B cell (primary cell): ENCODE results near the gene PDZD4. TPM values are rescaled to one million over a fixed set of nuclear protein-coding genes. Genes with fewer than 3 reads are reported as not detected.

Experiments
- ATAC-seq: fragments of 200-7000 bp; cut with Tn5 transposase; one replicate; pipeline ENCODE4 v1.10.0; 2021; ENCODE audit warnings: low read depth, mild to moderate bottlenecking, moderate number of reproducible peaks, moderate library complexity
- CTCF ChIA-PET: fragments of 350-600 bp; sonication (Branson Sonifier 250); formaldehyde crosslinking; loops from one replicate; lab custom pipeline; 2021; ENCODE audit warnings: antibody characterized with exemption, inconsistent platforms; lab: Charles Lee
- POLR2A ChIA-PET: fragments of 350-600 bp; sonication (Branson Sonifier 250); formaldehyde crosslinking; loops from one replicate; lab custom pipeline; 2021; ENCODE audit warnings: antibody characterized with exemption; lab: Charles Lee
- DNase-seq: peaks from one replicate; pipeline ENCODE4 v3.0.0; 2013
- H2AFZ ChIP-seq: 2 replicates; pipeline ENCODE4 v1.6.1; 2012; ENCODE audit warnings: mild to moderate bottlenecking, low read depth, low read length; ENCODE audit not compliant: insufficient read depth, poor library complexity, severe bottlenecking
- H3K27ac ChIP-seq, 2 donors: 1 replicate in 1 of 2; 2 replicates in 1 of 2; pipeline ENCODE4 v1.5.1; 2012 to 2013; ENCODE audit warnings: low read length in 2 of 2, mild to moderate bottlenecking in 2 of 2, moderate library complexity in 1 of 2
- H3K27me3 ChIP-seq, 4 experiments: fragments of 200-600 bp in 1 of 4; sonication (generic) in 1 of 4; replicated peaks in 1 of 4; 1 replicate in 2 of 4; 2 replicates in 2 of 4; pipeline versions ENCODE4 v1.6.1 to v1.7.0; 2013 to 2016; ENCODE audit warnings: low read length in 3 of 4, mild to moderate bottlenecking in 2 of 4, mixed read lengths in 1 of 4, moderate library complexity in 1 of 4; ENCODE audit not compliant: insufficient read depth in 4 of 4, control insufficient read depth in 3 of 4; ENCODE audit errors: control extremely low read depth in 1 of 4
- H3K36me3 ChIP-seq, 2 experiments: replicated peaks in 1 of 2; 1 replicate in 1 of 2; 2 replicates in 1 of 2; pipeline versions ENCODE4 v1.6.1 to v1.7.1; 2013; ENCODE audit warnings: low read length in 1 of 2; ENCODE audit not compliant: insufficient read depth in 2 of 2, control insufficient read depth in 1 of 2; ENCODE audit errors: control extremely low read depth in 1 of 2, extremely low read depth in 1 of 2
- H3K4me1 ChIP-seq, 2 donors: fragments of 200-600 bp in 1 of 2; sonication (generic) in 1 of 2; 1 replicate in 1 of 2; 2 replicates in 1 of 2; pipeline versions ENCODE4 v1.5.1 to v1.6.1; 2013 to 2017; ENCODE audit warnings: low read length in 2 of 2; ENCODE audit not compliant: control insufficient read depth in 2 of 2, insufficient read depth in 2 of 2
- H3K4me2 ChIP-seq: replicated peaks from 2 replicates; pipeline ENCODE3; 2012; ENCODE audit warnings: mild to moderate bottlenecking, low read depth, low read length; ENCODE audit not compliant: poor library complexity, severe bottlenecking
- H3K4me3 ChIP-seq, 5 experiments: fragments of 200-600 bp in 1 of 5; sonication (generic) in 1 of 5; 1 replicate in 3 of 5; 2 replicates in 2 of 5; pipeline versions ENCODE4 v1.5.1 to v1.7.0; 2011 to 2016; ENCODE audit warnings: low read length in 4 of 5, mild to moderate bottlenecking in 4 of 5, low read depth in 2 of 5, control low read depth in 1 of 5, moderate library complexity in 1 of 5; ENCODE audit not compliant: insufficient read depth in 1 of 5; ENCODE audit errors: control extremely low read depth in 1 of 5, extremely low read depth in 1 of 5
- H3K79me2 ChIP-seq: fragments of 200-600 bp; sonication (generic); one replicate; pipeline ENCODE4 v1.6.0; 2016; ENCODE audit warnings: low read length; ENCODE audit not compliant: control insufficient read depth, insufficient read depth
- H3K9ac ChIP-seq: fragments of 200-600 bp; sonication (generic); 2 replicates; pipeline ENCODE4 v1.6.1; 2017; ENCODE audit warnings: mild to moderate bottlenecking, low read length, moderate library complexity
- H3K9me3 ChIP-seq, 3 donors: one replicate each; pipeline versions ENCODE4 v1.6.1 to v1.7.1; 2013; ENCODE audit warnings: low read length in 2 of 3; ENCODE audit not compliant: control insufficient read depth in 2 of 3, insufficient read depth in 1 of 3; ENCODE audit errors: control extremely low read depth in 1 of 3
- H4K20me1 ChIP-seq: 2 replicates; pipeline ENCODE4 v1.6.0; 2012; ENCODE audit warnings: mild to moderate bottlenecking, low read length; ENCODE audit not compliant: insufficient read depth, control insufficient read depth, poor library complexity, severe bottlenecking
- H3K27ac Mint-ChIP-seq: one replicate; pipeline ENCODE4 v1.8.0; 2021; ENCODE audit warnings: mixed read lengths
- H3K27me3 Mint-ChIP-seq: one replicate; pipeline ENCODE4 v1.8.0; 2021; ENCODE audit warnings: mixed read lengths
- H3K4me1 Mint-ChIP-seq: one replicate; pipeline ENCODE4 v1.8.0; 2021; ENCODE audit warnings: mixed read lengths
- H3K4me3 Mint-ChIP-seq: one replicate; pipeline ENCODE4 v1.8.0; 2021; ENCODE audit warnings: mixed read lengths
- H3K9me3 Mint-ChIP-seq: one replicate; pipeline ENCODE4 v1.8.0; 2022; ENCODE audit warnings: mixed read lengths; ENCODE audit not compliant: insufficient read depth
- CTCF ChIP-seq: fragments of 200-600 bp; IDR thresholded peaks from one replicate; pipeline ENCODE4 v1.8.0; 2022; ENCODE audit warnings: antibody characterized with exemption, mild to moderate bottlenecking
- EZH2 ChIP-seq: IDR thresholded peaks from 2 replicates; pipeline ENCODE4 v1.6.1; 2012; ENCODE audit warnings: borderline replicate concordance, low read depth, mild to moderate bottlenecking, moderate library complexity, low read length; ENCODE audit not compliant: insufficient read depth, poor library complexity, severe bottlenecking
- WGBS: methylation state at CpG from one replicate; pipeline ENCODE4 v1.1.5; 2013; ENCODE audit warnings: missing lambda C conversion rate; ENCODE audit not compliant: insufficient coverage; 5-methylcytosine and 5-hydroxymethylcytosine counted together
- intact Hi-C: fragments of 100-400 bp; cut with micrococcal nuclease; formaldehyde crosslinking; loops from one replicate; pipeline ENCODE4 v1.10.0; 2022
- polyA plus RNA-seq: library from polyadenylated mRNA; depleted of rRNA; stranded (reverse); fragments of >200 nt; gene quantifications from 2 replicates; pipeline ENCODE4 v1.2.3, GENCODE V29; 2012
- total RNA-seq, 2 donors: library from RNA; stranded (reverse); fragments of 120-200 nt in 1 of 2; gene quantifications; 1 replicate in 1 of 2; 2 replicates in 1 of 2; pipeline versions ENCODE4 v1.2.3 to v1.2.4, GENCODE V29; 2013 to 2022

Gene PDZD4
- total and polyA plus RNA-seq, 2 donors (not counting 1 experiment from before 2014, with no cell fraction given), result 0.36 TPM; not detected in 1

GRCh38 chrX:153778181-153778580 is 52.2 kb downstream of the PDZD4 start:
- H3K4me1 ChIP-seq, result no peaks in the 10 kb centered on the region
- no peak overlapping the region for H3K4me3 ChIP-seq
- no peak overlapping the region for H3K27ac Mint-ChIP-seq
- CTCF ChIA-PET, result interaction anchor here (1.2 kb wide), 1 partner anchor 169 kb away, joined by 3 read pairs; no protein-coding TSS in a partner anchor
- POLR2A ChIA-PET, result interaction anchor here (0.6 kb wide), 1 partner anchor 133 kb away, joined by 4 read pairs; no protein-coding TSS in a partner anchor
- H3K27me3 Mint-ChIP-seq, result peaks cover 7% of the 10 kb centered on the region
- no peaks in the 10 kb centered on the region for H4K20me1 ChIP-seq
- H3K9ac ChIP-seq, result no peak overlapping the region
- TF ChIP-seq CTCF (no peak), EZH2 (no peak)
- H3K4me2 ChIP-seq, result no peak overlapping the region
- H3K27ac ChIP-seq, result no peak overlapping the region
- peaks cover 0 to 2% (median 0%) of the 10 kb centered on the region in 4 experiments for H3K27me3 ChIP-seq
- no peaks in the 10 kb centered on the region for H3K9me3 Mint-ChIP-seq
- H3K9me3 ChIP-seq, result no peaks in the 10 kb centered on the region
- intact Hi-C loops, result no loop called here
- 75% methylated on average over 8 of the region's 17 CpGs for WGBS
- H3K4me1 Mint-ChIP-seq, result peaks cover 4% of the 10 kb centered on the region
- no peak for ATAC-seq
- H3K79me2 ChIP-seq, result no peaks in the 10 kb centered on the region
- no peak for DNase-seq
- H3K4me3 Mint-ChIP-seq, result no peak overlapping the region
- H3K36me3 ChIP-seq, result no peaks in the 10 kb centered on the region
- no peak overlapping the region for H2AFZ ChIP-seq

- H3K9ac ChIP-seq, result no peak overlapping the region
- peaks cover 0 to 2% (median 0%) of the 10 kb centered on the region in 4 experiments for H3K27me3 ChIP-seq
- WGBS, result 88% methylated on average over 16 of the region's 34 CpGs
- Mint-ChIP-seq H3K4me1 (peaks cover 4% of the 10 kb centered on the region), H3K4me3 (no peak overlapping the region), H3K27ac (no peak overlapping the region), H3K9me3 (no peaks in the 10 kb centered on the region), H3K27me3 (peaks cover 7% of the 10 kb centered on the region)
- TF ChIP-seq CTCF (no peak), EZH2 (no peak)
- POLR2A ChIA-PET, result interaction anchor here (0.6 kb wide), 1 partner anchor 133 kb away, joined by 4 read pairs; no protein-coding TSS in a partner anchor
- no peak overlapping the region for H3K4me2 ChIP-seq
- no peaks in the 10 kb centered on the region for H4K20me1 ChIP-seq
- DNase-seq (no peak), ATAC-seq (no peak)
- H3K27ac ChIP-seq, result no peak overlapping the region
- CTCF ChIA-PET, result interaction anchor here (1.2 kb wide), 1 partner anchor 170 kb away, joined by 3 read pairs; no protein-coding TSS in a partner anchor
- no peaks in the 10 kb centered on the region for H3K4me1 ChIP-seq
- intact Hi-C loops, result no loop called here
- no peaks in the 10 kb centered on the region for H3K9me3 ChIP-seq
- no peaks in the 10 kb centered on the region for H3K79me2 ChIP-seq
- H3K4me3 ChIP-seq, result no peak overlapping the region
- H3K36me3 ChIP-seq, result no peaks in the 10 kb centered on the region
- H2AFZ ChIP-seq, result no peak overlapping the region
Measured at GRCh38 chrX:153777261-153778090, 52.9 kb downstream of the PDZD4 start.
